Gastroesophageal sphincter (tissue), 4 donors: ENCODE data around the gene UBAC2. TPM values are rescaled to one million over a fixed set of nuclear protein-coding genes. Genes with fewer than 3 reads are reported as not detected.

Source experiments
- ATAC-seq: fragments of 150-250 bp; one replicate; pipeline ENCODE4 v1.9.1; 2016; ENCODE audit warnings: mild to moderate bottlenecking, moderate library complexity
- H3K27ac ChIP-seq, 4 donors: fragments of 200-600 bp; sonication (generic) in 3 of 4; 1 replicate in 3 of 4; 2 replicates in 1 of 4; pipeline ENCODE4 v1.5.1; 2016 to 2019
- H3K27me3 ChIP-seq: fragments of 200-600 bp; sonication (generic); one replicate; pipeline ENCODE4 v1.5.1; 2019
- H3K36me3 ChIP-seq, 2 donors: fragments of 200-600 bp; sonication (generic); one replicate each; pipeline ENCODE4 v1.5.1; 2019; ENCODE audit warnings: control low read depth in 1 of 2
- H3K4me1 ChIP-seq, 3 donors: fragments of 200-600 bp; sonication (generic); 1 replicate in 2 of 3; 2 replicates in 1 of 3; pipeline ENCODE4 v1.5.1; 2016 to 2019; ENCODE audit warnings: control low read depth in 2 of 3
- H3K4me3 ChIP-seq, 2 donors: fragments of 200-600 bp; sonication (generic); one replicate each; pipeline ENCODE4 v1.5.1; 2019; ENCODE audit warnings: mild to moderate bottlenecking in 1 of 2, moderate library complexity in 1 of 2
- H3K9me3 ChIP-seq, 3 donors: fragments of 200-600 bp; sonication (generic); one replicate each; pipeline ENCODE4 v1.5.1; 2017 to 2019; ENCODE audit warnings: control low read depth in 2 of 3
- CTCF ChIP-seq, 4 experiments: fragments of 200-600 bp in 2 of 4; fragments of 450-650 bp in 2 of 4; sonication (generic) in 1 of 4; IDR thresholded peaks; one replicate each; pipeline ENCODE4 v1.5.1; 2017 to 2019; ENCODE audit warnings: antibody characterized with exemption in 4 of 4, mild to moderate bottlenecking in 2 of 4, moderate library complexity in 2 of 4
- EP300 ChIP-seq: sonication (generic); formaldehyde crosslinking; IDR thresholded peaks from one replicate; pipeline ENCODE4 v1.6.1; 2017; ENCODE audit warnings: antibody characterized with exemption, mild to moderate bottlenecking
- POLR2A ChIP-seq, 2 donors: fragments of 450-650 bp; IDR thresholded peaks; one replicate each; pipeline ENCODE4 v1.6.1; 2017; ENCODE audit warnings: antibody characterized with exemption in 2 of 2, mild to moderate bottlenecking in 2 of 2, moderate library complexity in 1 of 2
- POLR2AphosphoS5 ChIP-seq: sonication (generic); formaldehyde crosslinking; IDR thresholded peaks from one replicate; pipeline ENCODE4 v1.6.1; 2017; ENCODE audit warnings: antibody characterized with exemption
- WGBS, 2 donors: methylation state at CpG; one replicate each; pipeline ENCODE4 v1.1.5; 2018; ENCODE audit warnings: low coverage in 1 of 2; 5-methylcytosine and 5-hydroxymethylcytosine counted together
- total RNA-seq, 4 donors: library from RNA; depleted of rRNA; stranded (reverse); fragments of >200 nt; gene quantifications; one replicate each; pipeline ENCODE4 v1.1.0, GENCODE V29; 2016

The UBAC2 gene
- total RNA-seq, 4 donors from 2014 or later = 45.0 to 59.6 (median 52.2) TPM

- H3K4me1 ChIP-seq = peaks cover 0 to 11% (median 0%) of the 10 kb centered on the region in 3 donors
- TF ChIP-seq EP300 (no peak), POLR2AphosphoS5 (no peak), POLR2A (IDR thresholded peaks at IDR 0.05) (no peak), CTCF (IDR thresholded peaks at IDR 0.05) (no peak)
- H3K27me3 ChIP-seq = no peaks in the 10 kb centered on the region
- no peak overlapping the region for H3K4me3 ChIP-seq
- 57 to 80% methylated on average over 1 of the region's 5 CpGs for WGBS, 2 donors
- H3K36me3 ChIP-seq = no peaks in the 10 kb centered on the region
- no peak for ATAC-seq
- no peaks in the 10 kb centered on the region for H3K9me3 ChIP-seq
- no peak overlapping the region for H3K27ac ChIP-seq
Measured at GRCh38 chr13:99197117-99197651, 3.5 kb upstream of the UBAC2 start.

- Histone ChIP-seq H3K9me3 (no peaks in the 10 kb centered on the region), H3K27me3 (no peaks in the 10 kb centered on the region), H3K4me3 (peak overlapping the region; percentile 65 to 75), H3K27ac (peak overlapping the region; percentile 89 to 99 (median 96)), H3K36me3 (no peaks in the 10 kb centered on the region), H3K4me1 (peaks cover 0 to 32% (median 0%) of the 10 kb centered on the region in 3 donors)
- ATAC-seq = no peak
- 17 to 23% methylated on average over 7 to 8 of the region's 37 CpGs for WGBS, 2 donors
- TF ChIP-seq CTCF (IDR thresholded peaks at IDR 0.05) = no peak
- TF ChIP-seq POLR2A (IDR thresholded peaks at IDR 0.05) = no peak
- TF ChIP-seq EP300 = no peak
- no peak for TF ChIP-seq POLR2AphosphoS5
Measured at GRCh38 chr13:99199541-99200431, 868 bp upstream of the UBAC2 start.

GRCh38 chr13:99203601-99204579, 3.2 kb downstream of the UBAC2 start:
- peaks cover 0 to 38% (median 0%) of the 10 kb centered on the region in 3 donors for H3K4me1 ChIP-seq

More at GRCh38 chr13:99203601-99204579, 3.2 kb downstream of the UBAC2 start:
- no peak for TF ChIP-seq POLR2AphosphoS5
- no peak for TF ChIP-seq CTCF (IDR thresholded peaks at IDR 0.05)
- TF ChIP-seq POLR2A (IDR thresholded peaks at IDR 0.05) = no peak
- TF ChIP-seq EP300 = no peak
- no peaks in the 10 kb centered on the region for H3K27me3 ChIP-seq
- H3K9me3 ChIP-seq = no peaks in the 10 kb centered on the region
- no peak overlapping the region for H3K27ac ChIP-seq
- ATAC-seq = no peak
- H3K4me3 ChIP-seq = no peak overlapping the region
- peaks cover 0 to 8% of the 10 kb centered on the region in 2 donors for H3K36me3 ChIP-seq
- WGBS, 2 donors = 84 to 88% methylated on average over 9 of the region's 9 CpGs
